Left ventricle myocardium inferior (tissue), 1 donor: ENCODE measurements around the gene GNA14. TPM values are rescaled to one million over a fixed set of nuclear protein-coding genes. Genes with fewer than 3 reads are reported as not detected.

Experiments used
- DNase-seq: peaks from one replicate; pipeline ENCODE4 v3.0.0-alpha.2; 2020
- H3K27ac ChIP-seq: fragments of 200-600 bp; replicated peaks from 2 replicates; pipeline ENCODE4 v1.8.0; 2021
- H3K27me3 ChIP-seq: fragments of 200-600 bp; 2 replicates; pipeline ENCODE4 v1.8.0; 2021; ENCODE audit warnings: low read depth
- H3K36me3 ChIP-seq: fragments of 200-600 bp; 2 replicates; pipeline ENCODE4 v1.8.0; 2021
- H3K4me1 ChIP-seq: fragments of 200-600 bp; 2 replicates; pipeline ENCODE4 v1.8.0; 2021
- H3K4me3 ChIP-seq: fragments of 200-600 bp; 2 replicates; pipeline ENCODE4 v1.8.0; 2021; ENCODE audit warnings: mild to moderate bottlenecking, moderate library complexity
- H3K9me3 ChIP-seq: fragments of 200-600 bp; replicated peaks from 2 replicates; pipeline ENCODE4 v1.8.0; 2021
- intact Hi-C: fragments of 100-400 bp; cut with micrococcal nuclease; formaldehyde crosslinking; loops from one replicate; pipeline ENCODE4 v1.11.0; 2022
- total RNA-seq: library from RNA; stranded (reverse); fragmentation: NEBNext Ultra II Directional; extraction: Animal tissue kit (Norgen Biotek cat#: 25700); gene quantifications from one replicate; pipeline ENCODE4 v1.2.1, GENCODE V29; 2021
- TF ChIP-seq, protein P1 (sequence below): fragments of 200-600 bp; IDR thresholded peaks from 2 replicates; pipeline ENCODE4 v1.8.0; 2021; ENCODE audit warnings: antibody characterized with exemption, mild to moderate bottlenecking, borderline replicate concordance
- donor health status: DM: no; HTN: yes; CAD: no; lungs with severe emphysema.

GNA14 gene
- total RNA-seq, 1 donor from 2014 or later, result 2.2 TPM

DNA sequence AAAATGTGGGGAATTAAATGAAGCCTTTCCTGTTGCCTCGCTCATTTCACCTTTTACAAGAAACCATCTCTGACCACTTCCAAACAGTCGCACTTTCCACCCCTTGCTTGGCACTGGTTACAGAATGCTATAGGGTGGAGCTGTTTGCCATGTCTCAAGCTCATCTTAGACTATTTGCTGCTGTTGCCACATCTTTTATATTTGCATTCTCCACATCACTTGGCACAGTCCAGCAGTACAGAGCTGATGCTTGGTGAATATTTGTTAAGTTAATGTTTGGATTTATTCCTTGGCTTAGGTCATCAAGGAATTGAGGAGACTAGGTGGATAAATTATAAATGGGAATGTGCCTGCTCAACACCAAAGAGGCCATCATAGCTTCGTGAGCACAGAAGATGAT, 53.2 kb downstream of the GNA14 start:
- intact Hi-C loops, result loop anchor here (5.0 to 10.0 kb wide), 2 partner anchors 50 to 78 kb away; partner anchors contain the start of gene GNA14

DNA sequence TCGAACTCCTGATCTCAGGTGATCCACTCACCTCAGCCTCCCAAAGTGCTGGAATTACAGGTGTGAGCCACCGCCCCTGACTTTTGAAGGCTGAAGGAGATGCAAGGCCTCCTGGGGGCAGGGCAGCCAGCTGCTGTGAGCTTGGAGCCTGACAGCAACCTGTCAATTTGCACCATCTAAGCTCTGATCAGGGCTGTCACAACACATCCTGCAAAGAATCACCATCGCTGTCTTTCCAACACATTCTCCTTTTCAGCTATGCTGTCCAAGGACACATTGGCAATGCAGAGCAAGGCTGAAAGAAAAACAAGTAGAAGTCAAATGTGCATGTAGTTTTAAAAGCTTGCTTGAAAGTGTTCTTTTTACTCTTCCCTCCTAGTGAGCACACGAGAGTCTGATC, 54.6 kb downstream of the GNA14 start:
- H3K9me3 ChIP-seq, result no peaks in the 10 kb centered on the region
- TF ChIP-seq, protein P1, sequence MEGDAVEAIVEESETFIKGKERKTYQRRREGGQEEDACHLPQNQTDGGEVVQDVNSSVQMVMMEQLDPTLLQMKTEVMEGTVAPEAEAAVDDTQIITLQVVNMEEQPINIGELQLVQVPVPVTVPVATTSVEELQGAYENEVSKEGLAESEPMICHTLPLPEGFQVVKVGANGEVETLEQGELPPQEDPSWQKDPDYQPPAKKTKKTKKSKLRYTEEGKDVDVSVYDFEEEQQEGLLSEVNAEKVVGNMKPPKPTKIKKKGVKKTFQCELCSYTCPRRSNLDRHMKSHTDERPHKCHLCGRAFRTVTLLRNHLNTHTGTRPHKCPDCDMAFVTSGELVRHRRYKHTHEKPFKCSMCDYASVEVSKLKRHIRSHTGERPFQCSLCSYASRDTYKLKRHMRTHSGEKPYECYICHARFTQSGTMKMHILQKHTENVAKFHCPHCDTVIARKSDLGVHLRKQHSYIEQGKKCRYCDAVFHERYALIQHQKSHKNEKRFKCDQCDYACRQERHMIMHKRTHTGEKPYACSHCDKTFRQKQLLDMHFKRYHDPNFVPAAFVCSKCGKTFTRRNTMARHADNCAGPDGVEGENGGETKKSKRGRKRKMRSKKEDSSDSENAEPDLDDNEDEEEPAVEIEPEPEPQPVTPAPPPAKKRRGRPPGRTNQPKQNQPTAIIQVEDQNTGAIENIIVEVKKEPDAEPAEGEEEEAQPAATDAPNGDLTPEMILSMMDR, result no peak
- no peak for DNase-seq
- no peak overlapping the region for H3K4me3 ChIP-seq
- intact Hi-C loops, result loop anchor here (10.0 kb wide), 1 partner anchor 51 kb away; the partner anchor contains the start of gene GNA14
- peaks cover 51% of the 10 kb centered on the region for H3K4me1 ChIP-seq
- H3K27me3 ChIP-seq, result no peaks in the 10 kb centered on the region
- H3K27ac ChIP-seq, result no peak overlapping the region
- H3K36me3 ChIP-seq, result no peaks in the 10 kb centered on the region

More for the DNA sequence above, 53.2 kb downstream of the GNA14 start:
- H3K4me3 ChIP-seq, result no peak overlapping the region
- TF ChIP-seq, protein P1, result no peak
- H3K9me3 ChIP-seq, result no peaks in the 10 kb centered on the region
- H3K27me3 ChIP-seq, result no peaks in the 10 kb centered on the region
- peaks cover 57% of the 10 kb centered on the region for H3K4me1 ChIP-seq
- peak overlapping the region; percentile 77 for H3K27ac ChIP-seq
- DNase-seq, result no peak
- no peaks in the 10 kb centered on the region for H3K36me3 ChIP-seq

DNA sequence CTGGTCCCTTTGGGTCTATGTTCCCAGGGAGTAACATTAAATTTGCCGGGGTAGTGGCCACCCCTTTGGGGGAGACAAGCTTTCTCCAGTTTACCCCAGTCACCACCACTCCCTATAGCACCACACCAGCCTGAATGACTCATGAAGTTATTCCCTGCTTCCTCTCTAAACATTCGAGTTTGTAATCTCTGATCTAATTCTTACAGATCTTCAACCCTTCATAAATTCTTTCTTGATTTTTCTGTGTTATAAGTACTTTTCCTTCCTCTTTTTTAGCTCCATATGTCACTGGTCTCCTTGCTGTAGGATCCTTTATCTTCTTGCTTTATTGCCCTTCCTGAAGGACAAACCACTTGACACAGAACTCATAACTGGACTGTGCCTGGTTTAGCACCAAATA, 55.6 kb downstream of the GNA14 start:
- H3K4me1 ChIP-seq, result peaks cover 51% of the 10 kb centered on the region

DNA sequence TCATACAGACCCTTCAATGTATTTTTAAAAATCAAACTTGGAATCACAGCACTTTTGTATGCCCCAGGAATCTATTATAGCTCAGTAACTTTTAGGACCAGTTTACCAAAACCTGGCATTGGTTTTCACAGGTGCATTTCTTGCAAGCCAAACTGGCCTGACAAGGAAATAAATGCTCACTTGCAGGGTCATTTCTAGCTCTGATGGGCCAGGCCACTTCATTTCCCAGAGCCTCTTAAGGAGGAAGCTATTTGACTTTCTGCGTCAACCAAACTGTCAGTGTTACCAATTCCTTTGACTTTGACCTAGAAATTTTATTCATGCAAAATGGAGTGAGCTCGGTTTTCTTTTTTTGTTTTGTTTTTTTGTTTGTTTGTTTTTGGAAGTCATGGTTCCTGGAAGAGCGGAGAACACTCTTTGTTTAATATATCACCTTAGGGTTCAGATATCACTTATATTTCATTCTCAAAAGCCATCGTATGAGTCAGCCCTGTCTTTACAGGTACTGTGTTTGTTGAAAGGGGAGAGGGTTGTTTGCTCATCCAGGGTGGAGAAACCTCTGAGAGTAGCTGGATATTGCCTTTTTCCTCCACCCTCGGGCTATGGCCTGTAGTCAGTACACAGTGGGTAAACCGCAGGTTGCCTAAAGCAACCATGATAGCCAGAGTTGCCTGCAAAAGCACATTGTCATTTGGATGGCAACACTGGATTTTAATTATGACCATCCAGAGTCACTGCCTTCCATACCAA, 58.9 kb downstream of the GNA14 start:
- H3K27ac ChIP-seq, result no peak overlapping the region
- no peaks in the 10 kb centered on the region for H3K27me3 ChIP-seq
- intact Hi-C loops, result no loop called here
- no peak overlapping the region for H3K4me3 ChIP-seq
- no peak for DNase-seq
- no peaks in the 10 kb centered on the region for H3K36me3 ChIP-seq
- TF ChIP-seq, protein P1, result no peak
- no peaks in the 10 kb centered on the region for H3K9me3 ChIP-seq
- H3K4me1 ChIP-seq, result peaks cover 24% of the 10 kb centered on the region

More for the DNA sequence above, 55.6 kb downstream of the GNA14 start:
- Histone ChIP-seq H3K27ac (no peak overlapping the region), H3K36me3 (no peaks in the 10 kb centered on the region), H3K9me3 (no peaks in the 10 kb centered on the region), H3K4me3 (no peak overlapping the region), H3K27me3 (no peaks in the 10 kb centered on the region)
- DNase-seq, result no peak
- intact Hi-C loops, result loop anchor here (10.0 kb wide), 1 partner anchor 52 kb away; the partner anchor contains the start of gene GNA14
- TF ChIP-seq, protein P1, result no peak

DNA sequence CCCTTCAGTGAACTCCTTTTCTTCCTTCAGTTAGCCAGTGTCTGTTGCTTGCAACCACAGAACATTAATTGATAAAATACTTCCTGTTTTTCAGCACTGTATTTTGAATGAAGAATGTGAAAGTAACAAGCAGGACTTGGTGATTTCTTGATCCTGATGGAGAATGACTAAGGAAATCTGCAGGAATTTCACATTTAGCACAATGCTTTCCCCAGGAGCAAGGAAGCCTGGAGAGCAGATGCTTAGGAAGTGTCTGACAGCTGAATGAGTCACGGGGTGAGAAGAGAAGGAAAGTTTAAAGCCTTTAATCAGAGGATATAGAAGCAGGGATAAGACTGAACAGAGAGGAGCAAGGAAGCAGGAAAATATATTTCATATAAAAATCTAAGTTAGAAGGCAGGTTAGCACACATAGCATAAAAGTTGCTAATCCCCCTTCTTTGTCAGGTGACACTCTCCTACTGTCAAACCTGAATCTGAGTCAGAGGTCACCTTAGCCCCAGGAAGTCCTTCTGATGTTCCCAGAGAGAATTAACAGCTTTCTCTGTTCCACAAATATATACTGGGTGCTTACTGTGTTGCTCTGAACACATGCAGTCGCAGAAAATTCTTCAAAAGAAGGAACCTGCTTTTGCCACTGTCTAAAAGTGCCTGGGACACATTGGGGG, 59.7 kb downstream of the GNA14 start:
- H3K9me3 ChIP-seq, result no peaks in the 10 kb centered on the region
- DNase-seq, result no peak
- TF ChIP-seq, protein P1, result no peak
- peak overlapping the region; percentile 33 for H3K27ac ChIP-seq
- peaks cover 26% of the 10 kb centered on the region for H3K4me1 ChIP-seq
- H3K36me3 ChIP-seq, result no peaks in the 10 kb centered on the region
- no peak overlapping the region for H3K4me3 ChIP-seq
- intact Hi-C loops, result no loop called here
- no peaks in the 10 kb centered on the region for H3K27me3 ChIP-seq
